ENCODE measurements around the gene SLC24A3.

DNA sequence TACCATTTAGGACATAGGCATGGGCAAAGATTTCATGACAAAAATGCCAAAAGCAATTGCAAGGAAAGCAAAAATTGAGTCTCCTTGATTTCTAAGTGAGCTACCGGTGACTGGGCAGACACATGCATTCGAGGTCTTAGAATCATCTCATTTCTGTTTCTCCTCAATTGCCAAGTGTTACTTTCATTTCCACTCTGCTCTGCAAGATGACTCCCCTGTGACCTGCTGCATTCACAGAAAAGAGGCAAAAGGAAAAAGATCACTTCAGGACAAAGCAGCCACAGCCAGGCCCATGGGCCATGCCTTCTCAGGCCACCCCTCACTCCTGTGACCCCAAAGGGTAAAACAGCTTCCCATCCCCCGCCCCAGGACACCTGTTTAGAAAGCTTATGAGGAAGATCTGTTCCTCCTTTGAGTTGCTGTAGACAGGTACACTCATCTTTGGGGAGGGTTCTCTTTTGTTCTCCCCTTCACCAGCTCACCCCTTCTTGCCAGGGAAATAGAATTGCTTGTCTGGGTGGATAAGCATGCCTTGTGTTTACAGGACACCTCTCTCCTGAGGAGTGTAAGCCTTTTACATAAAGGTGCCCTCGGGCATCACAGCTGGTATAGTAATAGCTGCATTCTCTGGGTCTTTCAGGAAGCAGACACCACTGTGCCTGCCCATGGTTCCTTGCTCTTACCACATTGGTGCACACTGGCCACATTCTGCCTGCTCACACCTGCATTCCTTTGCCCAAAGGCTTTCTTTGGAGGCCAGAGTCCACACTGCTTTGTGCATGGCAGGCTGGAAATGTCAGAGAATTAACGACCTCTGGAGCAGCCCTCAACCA is 105.0 kb downstream of the SLC24A3 start:
- TF ChIP-seq, protein P1, sequence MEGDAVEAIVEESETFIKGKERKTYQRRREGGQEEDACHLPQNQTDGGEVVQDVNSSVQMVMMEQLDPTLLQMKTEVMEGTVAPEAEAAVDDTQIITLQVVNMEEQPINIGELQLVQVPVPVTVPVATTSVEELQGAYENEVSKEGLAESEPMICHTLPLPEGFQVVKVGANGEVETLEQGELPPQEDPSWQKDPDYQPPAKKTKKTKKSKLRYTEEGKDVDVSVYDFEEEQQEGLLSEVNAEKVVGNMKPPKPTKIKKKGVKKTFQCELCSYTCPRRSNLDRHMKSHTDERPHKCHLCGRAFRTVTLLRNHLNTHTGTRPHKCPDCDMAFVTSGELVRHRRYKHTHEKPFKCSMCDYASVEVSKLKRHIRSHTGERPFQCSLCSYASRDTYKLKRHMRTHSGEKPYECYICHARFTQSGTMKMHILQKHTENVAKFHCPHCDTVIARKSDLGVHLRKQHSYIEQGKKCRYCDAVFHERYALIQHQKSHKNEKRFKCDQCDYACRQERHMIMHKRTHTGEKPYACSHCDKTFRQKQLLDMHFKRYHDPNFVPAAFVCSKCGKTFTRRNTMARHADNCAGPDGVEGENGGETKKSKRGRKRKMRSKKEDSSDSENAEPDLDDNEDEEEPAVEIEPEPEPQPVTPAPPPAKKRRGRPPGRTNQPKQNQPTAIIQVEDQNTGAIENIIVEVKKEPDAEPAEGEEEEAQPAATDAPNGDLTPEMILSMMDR (IDR thresholded peaks at IDR 0.05): no peak
- no peak for TF ChIP-seq ZFX (IDR thresholded peaks at IDR 0.05; ENCODE audit: borderline replicate concordance)
